NCI-H1092 (cell line): ENCODE measurements around the gene MRPL49.
"Not testable (repeated sequence)": the region's sequence is repeated elsewhere in the genome, so short reads cannot be mapped to it uniquely, and the experiment has no call there.

ENCODE experiments used
- DNase-seq: peaks from one replicate; lab custom pipeline; 2025; lab: John Stamatoyannopoulos, UW

MRPL49 gene

DNA sequence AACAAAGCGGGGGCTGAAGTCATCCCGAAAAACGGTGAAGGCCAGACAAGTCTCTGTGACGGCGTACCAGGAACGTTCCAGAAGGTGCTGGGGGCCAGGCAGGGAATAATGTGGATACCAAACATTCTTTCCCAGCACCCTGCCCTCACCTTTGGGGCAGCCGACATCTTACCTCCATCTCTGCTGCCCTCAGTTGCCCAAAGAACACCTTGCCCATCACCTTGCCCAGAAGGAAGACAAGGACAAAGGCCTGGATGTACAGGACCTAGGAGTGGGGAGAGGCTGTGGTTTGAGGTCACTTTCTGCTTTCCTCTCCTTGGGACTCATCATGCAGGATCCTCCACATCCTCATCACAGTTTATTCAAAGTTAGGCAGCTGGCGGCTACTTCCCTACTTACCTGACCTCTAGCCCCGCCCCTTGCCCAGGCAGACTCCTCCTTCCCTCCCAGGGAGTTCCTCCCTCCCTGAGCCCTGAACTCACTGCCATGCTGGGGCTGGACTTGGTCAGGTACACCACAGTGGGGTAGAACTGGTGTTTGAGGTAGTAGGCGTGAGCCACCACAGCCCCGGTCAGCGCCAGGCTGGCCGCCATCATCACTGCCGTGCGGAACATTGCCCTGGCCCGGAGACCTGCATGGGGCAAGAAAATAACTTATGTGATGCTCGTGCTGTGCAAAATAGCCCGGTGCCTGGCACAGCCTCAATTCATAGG is 11.0 kb downstream of the MRPL49 start:
- DNase-seq, result no peak

DNA sequence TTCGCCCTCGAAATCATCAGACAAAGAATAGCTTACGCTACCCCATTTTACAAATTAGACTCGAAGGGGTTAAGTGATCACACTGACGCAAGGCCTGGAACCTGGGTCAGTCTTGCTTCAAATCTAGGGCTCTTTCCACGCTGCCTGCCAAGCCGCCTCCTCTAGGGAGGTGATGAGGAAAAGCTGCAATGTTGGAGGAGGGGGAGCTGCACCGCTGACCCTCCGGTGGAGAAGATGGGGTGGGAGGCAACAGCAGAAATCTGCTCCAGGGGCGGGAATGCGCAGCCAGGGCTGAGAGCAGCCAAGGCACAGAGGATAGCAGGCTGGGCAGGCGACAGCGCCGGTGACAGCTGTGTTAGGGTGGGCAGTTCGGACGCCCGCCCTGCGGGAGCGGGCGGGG is 11.6 kb downstream of the MRPL49 start:
- DNase-seq, result no peak

DNA sequence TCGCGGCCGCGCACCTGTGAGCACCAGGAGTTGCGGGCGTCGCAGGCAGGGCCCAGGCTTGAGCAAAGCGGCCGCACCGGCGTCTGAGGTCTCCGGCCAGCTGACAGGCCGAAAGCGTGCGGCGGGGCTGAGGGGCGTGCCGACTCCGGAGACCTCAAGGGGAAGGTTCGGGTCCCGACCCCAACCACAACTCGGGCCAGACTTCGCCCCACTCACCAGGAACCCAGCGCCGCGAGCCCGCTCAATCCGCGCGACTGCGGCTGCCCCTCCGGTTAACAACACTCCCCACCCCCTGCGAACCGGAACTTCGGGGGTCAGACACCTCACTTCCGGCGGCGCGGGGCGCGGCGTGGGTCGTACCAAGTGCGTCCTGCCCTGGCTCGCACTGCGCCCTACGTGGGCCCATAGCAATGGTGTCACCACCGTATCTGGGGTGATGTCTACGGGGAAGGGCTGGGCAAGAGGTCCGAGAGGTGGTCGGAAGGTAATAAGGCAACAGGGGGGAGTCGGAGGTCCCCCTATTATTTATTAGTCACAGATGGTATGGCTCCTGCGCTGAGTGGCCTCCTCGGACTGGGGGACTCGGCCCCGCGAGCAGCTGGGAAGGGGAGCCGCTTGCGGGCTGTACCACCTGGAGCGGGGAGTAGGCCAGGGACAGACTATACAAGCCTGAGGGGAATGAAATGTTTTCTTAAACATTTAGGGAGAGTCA is 12.3 kb downstream of the MRPL49 start, which contains the start of gene SYVN1:
Gene SYVN1, minus strand, starts transcription at position 280 of the 712 bp plus-strand sequence. CDS start 918 bp downstream, outside the sequence.
- peak; percentile 93 for DNase-seq

DNA sequence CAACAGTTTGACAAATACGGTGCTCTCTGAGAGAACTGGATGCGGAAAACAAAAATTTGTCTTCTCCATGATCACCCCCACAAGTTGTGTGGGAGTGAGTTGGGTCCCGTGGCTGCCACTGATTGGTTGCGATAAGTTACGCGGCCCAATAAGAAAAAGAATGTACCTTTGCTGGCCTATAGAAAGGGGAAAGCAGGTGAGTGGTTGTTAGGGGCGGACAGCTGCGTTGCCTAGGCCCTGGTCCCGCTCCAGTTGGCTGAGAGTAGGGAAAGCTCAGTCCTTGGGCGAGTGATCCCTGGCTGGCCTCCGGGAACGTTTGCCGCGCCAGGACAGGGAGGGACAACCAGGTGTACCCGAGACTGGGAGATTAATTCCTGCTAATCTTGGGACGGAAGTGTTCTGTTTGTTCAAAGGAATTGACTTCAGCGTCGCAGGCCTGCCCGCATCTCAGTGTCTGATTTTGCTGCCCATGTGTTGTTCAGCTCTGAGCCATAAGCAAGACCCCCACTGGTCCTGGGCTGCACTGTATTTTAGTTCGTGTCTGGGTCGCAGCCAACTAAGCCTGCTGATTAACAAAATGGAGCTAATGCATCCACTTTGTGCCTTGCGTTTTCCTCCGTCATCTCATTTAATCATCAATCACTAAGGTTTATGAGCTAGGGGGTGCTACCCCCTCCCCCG is 13.0 kb downstream of the MRPL49 start:
- peak; percentile 97 for DNase-seq

DNA sequence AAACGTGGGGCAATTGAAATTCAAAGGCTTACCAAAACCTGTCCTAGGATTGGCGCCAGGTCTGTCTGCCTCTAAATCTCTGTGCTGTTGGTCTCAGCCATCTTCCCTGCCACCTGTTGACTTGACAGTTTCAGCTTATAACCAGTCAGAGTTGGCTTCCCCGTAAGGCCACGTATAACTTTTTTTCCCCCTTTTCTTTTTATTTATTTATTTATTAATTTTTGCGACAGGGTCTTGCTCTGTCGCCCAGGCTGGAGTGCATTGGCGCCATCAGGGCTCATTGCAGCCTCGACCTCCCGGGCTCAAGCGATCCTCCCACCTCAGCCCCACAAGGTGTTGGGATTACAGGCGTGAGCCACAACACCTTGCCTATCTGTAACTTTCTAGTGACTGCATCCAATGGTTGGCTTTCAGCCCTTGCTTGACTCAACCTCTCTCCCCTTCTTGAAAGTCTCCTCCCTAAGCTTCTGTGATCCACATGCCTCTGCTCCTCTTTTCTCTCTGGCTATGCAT is 13.6 kb downstream of the MRPL49 start:
- no peak for DNase-seq

DNA sequence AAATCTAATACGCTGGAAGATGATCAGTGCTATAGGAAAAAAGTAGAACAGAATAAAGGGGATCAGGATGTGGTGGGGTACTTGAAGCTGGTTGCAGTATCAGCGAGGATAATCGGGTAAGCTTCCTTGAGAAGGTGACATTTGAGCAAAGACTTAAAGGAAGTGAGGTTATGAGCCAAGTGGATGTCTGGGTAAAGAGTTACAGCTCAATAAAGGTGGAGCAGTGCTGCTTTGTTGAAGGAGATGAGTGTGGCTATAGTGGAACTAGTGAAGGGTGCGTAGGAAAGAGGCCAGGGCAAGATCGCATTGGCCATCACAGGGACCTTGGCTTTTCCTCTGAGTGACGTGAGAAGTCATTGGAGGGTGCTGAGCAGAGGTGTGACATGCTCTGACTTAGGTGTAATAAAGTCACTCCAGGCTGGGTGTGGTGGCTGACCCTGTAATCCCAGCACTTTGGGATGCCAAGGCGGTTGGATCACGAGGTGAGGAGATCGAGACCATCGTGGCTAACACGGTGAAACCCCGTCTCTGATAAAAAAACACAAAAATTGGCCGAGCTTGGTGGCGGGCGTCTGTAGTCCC is 14.5 kb downstream of the MRPL49 start:
- no peak for DNase-seq

DNA sequence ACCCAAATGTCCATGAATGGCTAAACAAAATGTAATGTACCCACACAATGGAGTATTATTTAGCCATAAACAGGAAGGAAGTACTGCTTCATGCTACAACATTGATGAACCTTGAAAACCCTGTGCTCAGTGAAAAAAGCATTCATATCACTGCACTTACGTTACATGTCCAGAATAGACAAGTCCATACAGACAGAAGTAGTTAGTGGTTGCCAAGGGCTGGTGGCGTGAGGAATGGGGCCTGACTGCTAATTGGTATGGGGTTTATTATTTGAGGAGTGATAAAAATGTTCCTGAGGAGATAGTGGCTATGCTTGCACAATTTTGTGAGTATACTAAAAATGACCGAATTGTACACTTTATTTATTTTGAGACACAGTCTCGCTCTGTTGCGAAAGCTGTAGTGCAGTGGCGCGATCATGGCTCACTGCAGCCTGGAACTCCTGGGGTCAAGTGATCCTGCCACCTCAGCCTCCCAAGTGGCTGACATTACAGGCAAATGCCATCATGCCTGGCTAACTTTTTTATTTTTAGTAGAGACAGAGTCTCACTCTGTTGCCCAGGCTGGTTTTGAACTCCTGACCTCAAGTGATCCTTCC is 19.9 kb downstream of the MRPL49 start:
- DNase-seq, result no peak

DNA sequence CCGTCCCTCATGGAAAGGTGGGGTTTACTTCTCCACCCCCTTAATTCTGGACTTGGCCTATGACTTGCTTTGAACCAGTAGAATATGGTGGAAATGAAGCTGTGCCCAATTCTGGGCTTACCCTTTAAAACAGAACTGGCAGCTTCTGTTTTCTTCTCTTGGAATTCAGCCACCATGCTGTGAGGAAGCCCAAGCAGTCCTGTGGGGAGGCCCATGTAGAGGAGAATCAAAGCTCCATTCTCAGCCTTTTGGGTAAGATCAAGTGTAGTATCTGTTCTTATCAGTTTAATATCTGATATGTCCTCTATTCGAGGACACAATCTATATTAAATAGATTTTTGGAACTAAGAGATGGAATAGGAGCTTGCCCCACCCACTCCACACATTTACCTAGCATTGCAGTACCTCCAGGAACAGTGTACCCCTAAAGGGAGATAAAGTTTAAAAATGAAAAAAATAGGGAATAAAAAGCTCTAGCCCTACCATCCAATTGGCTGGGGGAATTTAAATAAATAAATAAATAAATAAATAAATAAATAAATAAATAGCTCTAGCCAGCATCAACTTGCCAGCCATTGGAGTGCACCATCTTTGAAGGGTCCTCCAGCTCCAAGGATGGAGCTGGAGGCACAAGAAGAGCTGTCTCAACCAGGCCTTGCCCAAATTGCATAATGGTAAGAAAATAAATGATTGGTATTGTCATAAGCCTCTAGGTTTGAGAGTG is 25.4 kb downstream of the MRPL49 start:
- DNase-seq, result no peak

DNA sequence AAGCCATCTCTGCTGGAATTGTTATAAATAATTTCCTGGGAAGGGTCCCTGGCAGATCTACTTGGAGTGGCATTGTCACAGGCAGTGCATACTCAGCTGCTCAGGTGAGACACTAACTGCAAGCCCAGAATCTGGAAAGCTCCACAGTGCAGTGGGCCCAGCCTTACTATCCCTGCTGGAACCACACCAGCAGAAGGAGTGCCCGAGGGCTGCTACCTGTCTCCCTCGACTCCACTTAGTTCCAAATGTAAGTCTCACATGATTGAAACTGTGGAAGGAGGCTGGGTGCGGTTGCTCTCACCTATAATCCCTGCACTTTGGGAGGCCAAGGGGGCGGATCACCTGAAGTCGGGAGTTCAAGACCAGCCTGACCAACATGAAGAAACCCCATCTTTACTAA is 26.5 kb downstream of the MRPL49 start:
- DNase-seq, result no peak

DNA sequence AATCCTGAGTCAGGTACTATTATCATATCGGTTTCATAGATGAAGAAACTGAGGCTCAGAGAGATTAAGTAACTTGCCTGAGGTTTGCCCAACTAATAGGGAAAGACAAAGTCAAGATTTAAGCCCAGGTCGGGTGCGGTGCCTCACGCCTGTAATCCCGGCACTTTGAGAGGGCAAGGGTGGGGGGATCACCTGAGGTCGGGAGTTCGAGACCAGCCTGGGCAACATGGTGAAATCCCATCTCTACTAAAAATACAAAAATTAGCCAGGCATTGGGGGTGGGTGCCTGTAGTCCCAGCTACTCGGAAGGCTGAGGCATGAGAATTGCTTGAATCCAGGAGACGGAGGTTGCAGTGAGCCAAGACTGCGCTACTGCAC is 28.0 kb downstream of the MRPL49 start:
- not testable (repeated sequence) for DNase-seq

DNA sequence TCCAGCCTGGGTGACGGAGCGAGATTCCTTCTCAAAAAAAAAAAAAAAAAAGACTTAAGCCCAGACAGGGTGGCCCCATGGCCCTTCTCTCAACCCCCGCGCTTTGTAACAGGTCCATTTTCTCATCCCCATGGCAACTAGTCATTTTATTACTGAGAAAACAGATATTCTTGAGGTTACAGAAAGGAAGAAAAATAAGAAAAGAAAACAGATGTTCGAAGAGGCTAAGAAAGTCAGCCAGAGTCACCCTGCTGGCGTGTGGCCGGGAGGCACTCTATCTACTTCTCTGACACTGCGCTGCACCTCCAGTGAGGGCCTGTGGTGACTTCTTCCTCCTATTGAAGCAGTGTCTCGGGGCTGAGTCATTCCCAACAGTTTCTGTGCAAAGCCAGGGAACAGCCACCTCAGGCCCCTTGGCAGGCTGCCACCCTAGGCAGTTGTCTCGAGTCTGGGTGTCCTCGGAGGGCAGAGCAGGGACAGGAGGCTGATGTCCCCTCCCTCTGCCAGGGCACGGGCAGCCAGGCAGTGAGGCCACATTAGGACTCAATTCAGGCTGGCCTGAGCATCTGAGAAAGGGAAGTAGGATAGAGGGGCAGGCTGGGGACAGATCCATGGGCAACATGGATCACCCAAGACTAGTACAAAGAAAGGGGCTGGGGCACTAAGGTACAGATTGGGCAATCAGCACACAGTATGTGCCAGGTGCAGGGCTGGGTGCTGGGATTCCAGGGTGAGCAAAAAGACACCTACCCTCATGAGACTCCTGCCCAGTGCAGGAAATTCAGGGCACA is 28.6 kb downstream of the MRPL49 start:
- no peak for DNase-seq

DNA sequence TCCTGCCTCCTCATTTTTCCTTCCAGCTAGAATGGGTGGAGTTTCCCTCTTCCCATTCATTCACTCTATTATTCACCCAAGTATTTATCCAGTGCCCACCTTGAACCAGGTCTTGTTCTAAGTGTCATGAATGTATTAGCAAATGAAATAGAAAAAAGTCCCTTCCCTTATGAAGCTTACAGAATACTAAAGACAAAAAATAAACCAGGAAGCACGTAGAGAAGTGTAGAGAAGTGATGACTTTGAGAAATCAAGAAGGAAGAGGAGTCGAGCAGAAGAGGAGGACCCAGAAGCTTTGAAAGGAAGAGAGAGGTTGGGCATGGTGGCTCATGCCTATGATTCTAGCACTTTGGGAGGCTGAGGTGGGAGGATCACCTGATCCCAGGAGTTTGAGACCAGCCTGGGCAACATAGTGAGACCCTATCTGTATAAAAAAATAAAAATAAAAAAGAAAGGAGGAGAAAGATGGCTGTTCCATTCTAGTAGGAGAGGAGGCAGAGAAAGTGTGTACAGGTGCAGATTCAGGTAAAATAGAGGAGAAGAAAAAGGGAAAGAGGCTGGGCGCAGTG is 29.3 kb downstream of the MRPL49 start:
- no peak for DNase-seq

DNA sequence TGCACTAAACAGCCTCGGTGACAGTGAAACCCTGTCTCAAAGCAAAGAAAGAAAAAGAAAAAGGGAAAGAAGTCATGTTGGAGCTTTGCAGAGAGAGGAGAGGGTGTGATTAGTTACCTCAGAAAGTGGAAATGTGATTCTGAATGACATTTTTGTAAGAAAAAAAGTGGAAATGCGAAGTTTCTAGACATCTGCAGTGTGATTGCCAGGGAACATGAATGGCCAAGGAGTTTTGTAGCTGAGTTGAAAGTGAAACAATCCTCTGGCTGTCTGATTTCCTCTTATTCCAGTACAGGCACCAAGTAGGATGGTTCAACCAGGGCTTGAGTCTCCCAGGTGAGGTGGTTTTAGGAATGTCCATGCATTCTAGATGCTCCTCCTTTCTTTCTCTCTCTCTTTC is 30.0 kb downstream of the MRPL49 start:
- DNase-seq, result no peak

DNA sequence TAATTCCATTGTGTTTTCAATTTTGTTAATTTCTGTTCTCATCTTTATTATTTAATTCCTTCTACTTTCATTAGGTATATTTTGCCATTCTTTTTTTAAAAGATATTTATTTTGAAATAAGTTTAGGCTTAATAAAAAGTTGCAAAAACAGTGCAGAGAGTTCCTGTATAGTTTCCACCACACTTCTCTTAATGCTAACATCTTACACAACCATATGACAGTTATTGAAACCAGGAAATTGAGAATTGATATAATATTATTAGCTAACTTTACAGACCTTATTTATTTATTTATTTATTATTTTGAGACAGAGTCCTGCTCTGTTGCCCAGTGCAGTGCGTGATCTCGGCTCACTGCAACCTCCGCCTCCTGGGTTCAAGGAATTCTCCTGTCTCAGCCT is 34.1 kb downstream of the MRPL49 start:
- DNase-seq, result no peak

DNA sequence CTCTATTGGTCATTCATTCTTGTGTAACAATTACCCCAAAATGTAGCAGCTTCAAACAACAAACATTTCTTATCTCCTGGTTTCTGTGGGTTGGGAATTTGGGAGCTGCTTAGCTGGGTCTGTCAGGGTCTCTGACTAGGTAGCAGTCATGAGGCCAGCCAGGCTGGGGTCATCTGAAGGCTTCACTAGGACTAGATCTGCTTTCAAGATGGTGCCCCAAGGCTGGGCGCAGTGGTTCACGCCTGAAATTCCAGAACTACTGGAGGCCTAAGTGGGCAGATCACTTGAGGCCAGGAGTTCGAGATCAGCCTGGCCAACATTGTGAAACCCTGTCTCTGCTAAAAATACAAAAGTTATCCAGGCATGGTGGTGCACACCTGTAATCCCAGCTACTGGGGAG is 34.8 kb downstream of the MRPL49 start:
- no peak for DNase-seq

DNA sequence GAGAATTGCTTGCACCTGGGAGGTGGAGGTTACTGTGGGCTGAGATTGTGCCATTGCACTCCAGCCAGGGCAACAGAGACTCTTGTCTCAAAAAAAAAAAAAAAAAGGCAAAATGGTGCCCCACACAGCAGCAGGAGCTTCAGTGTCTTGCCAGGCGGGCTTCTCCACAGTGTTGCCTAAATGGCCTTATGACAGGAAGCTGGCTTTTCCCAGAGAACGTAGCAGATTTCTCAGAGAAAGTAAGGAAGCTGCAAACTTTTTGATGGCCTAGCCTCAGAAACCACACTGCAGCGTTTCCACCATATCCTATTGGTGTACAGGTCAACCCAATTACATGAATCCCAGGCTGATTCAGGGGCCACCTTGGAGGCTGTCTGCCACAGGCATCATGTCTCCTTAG is 35.2 kb downstream of the MRPL49 start:
- DNase-seq, result no peak

DNA sequence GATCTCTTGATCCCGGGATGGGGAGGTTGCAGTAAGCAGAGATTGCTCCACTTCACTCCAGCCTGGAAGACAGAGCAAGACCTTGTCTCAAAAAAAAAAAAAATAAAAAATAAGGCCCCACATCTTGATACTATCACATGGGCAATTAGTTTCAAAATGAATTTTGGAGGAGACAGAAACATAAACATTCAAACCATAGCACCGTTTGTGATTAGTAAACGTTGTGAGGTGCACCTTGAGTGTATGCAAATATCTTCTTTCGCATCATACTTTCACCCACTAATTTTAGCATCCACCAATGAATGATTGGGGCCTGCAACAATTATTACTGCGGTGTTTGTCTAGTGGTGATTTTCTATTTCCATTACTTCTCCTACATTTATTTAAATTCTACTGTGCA is 36.9 kb downstream of the MRPL49 start:
- no peak for DNase-seq

DNA sequence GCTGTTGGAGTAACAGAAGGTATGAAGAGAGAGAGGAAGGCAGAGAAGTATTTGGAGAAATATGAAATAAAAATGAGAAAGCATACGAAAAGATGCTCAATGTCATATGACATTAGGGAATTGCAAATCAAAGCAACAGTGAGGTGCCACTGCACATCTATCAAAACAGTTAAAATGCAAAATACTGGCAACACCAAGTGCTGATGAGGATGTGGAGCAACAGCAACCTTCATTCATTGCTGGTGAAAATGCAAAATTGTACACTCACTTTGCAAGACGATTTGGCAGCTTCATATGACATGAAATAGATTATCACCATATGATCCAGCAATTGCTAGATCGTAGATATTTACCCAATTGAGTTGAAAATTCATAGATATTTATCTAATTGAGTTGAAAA is 38.5 kb downstream of the MRPL49 start:
- no peak for DNase-seq

DNA sequence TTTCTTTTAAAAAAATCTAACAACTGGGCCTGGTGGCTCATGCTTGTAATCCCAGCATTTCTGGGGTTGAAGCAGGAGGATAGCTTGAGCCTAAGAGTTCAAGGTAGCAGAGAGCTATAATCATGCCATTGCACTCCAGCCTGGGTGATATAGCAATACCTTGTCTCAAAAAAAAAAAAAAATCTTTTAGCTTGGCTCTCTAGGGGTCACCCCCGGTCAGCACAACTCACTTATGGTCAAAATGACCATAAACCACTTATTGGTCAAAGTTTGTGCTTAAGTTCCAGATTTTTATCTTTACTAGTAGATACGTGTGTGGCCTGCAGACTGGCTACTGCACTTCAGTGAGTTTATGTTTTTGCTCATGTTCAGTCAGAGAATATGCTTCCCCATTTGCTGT is 41.6 kb downstream of the MRPL49 start:
- no peak for DNase-seq
